MM.1S (cell line): ENCODE data around the gene COL6A3.

Source experiments
- DNase-seq: peaks from one replicate; pipeline ENCODE4 v3.0.0-alpha.2; 2015
- H2AFZ ChIP-seq: fragments of 300-600 bp; sonication (generic); 2 replicates; pipeline ENCODE4 v1.6.0; 2016; ENCODE audit warnings: antibody characterized with exemption, low read length
- H3F3A ChIP-seq: fragments of 300-600 bp; sonication (generic); 2 replicates; pipeline ENCODE4 v1.6.1; 2016; ENCODE audit warnings: mild to moderate bottlenecking, antibody characterized with exemption, low read length, moderate library complexity, mixed read lengths; ENCODE audit not compliant: insufficient read depth
- H3K27ac ChIP-seq: fragments of 300-600 bp; sonication (generic); 2 replicates; pipeline ENCODE4 v1.5.1; 2016; ENCODE audit warnings: mild to moderate bottlenecking, low read length
- H3K27me3 ChIP-seq: fragments of 300-600 bp; sonication (generic); replicated peaks from 2 replicates; pipeline ENCODE4 v1.6.0; 2016; ENCODE audit warnings: low read length; ENCODE audit not compliant: insufficient read depth
- H3K36me3 ChIP-seq: fragments of 300-600 bp; sonication (generic); replicated peaks from 2 replicates; pipeline ENCODE4 v1.6.1; 2016; ENCODE audit warnings: mild to moderate bottlenecking, low read length, mixed read lengths; ENCODE audit not compliant: insufficient read depth
- H3K4me1 ChIP-seq: fragments of 300-600 bp; sonication (generic); 2 replicates; pipeline ENCODE4 v1.6.1; 2016; ENCODE audit warnings: low read length, mixed read lengths
- H3K4me2 ChIP-seq: fragments of 300-600 bp; sonication (generic); 2 replicates; pipeline ENCODE4 v1.6.0; 2016; ENCODE audit warnings: low read depth, low read length
- H3K4me3 ChIP-seq: fragments of 300-600 bp; sonication (generic); 2 replicates; pipeline ENCODE4 v1.5.1; 2016; ENCODE audit warnings: low read length, mixed read lengths
- H3K79me2 ChIP-seq: fragments of 300-600 bp; sonication (generic); 2 replicates; pipeline ENCODE4 v1.6.1; 2016; ENCODE audit warnings: mixed run types, low read length, mixed read lengths
- H3K9ac ChIP-seq: fragments of 300-600 bp; sonication (generic); 2 replicates; pipeline ENCODE4 v1.6.1; 2016; ENCODE audit warnings: low read length, mixed read lengths
- H3K9me2 ChIP-seq: fragments of 300-600 bp; sonication (generic); replicated peaks from 2 replicates; pipeline ENCODE4 v1.6.1; 2016; ENCODE audit warnings: mild to moderate bottlenecking, low read length, mixed read lengths; ENCODE audit not compliant: insufficient read depth
- H3K9me3 ChIP-seq: fragments of 300-600 bp; sonication (generic); replicated peaks from 2 replicates; pipeline ENCODE4 v1.6.1; 2016; ENCODE audit warnings: mild to moderate bottlenecking, low read length, mixed read lengths; ENCODE audit not compliant: insufficient read depth
- H4K20me1 ChIP-seq: fragments of 300-600 bp; sonication (generic); 2 replicates; pipeline ENCODE4 v1.6.1; 2016; ENCODE audit warnings: mild to moderate bottlenecking, low read length, moderate library complexity, mixed read lengths; ENCODE audit not compliant: insufficient read depth
- EZH2 ChIP-seq: fragments of 300-600 bp; sonication (generic); optimal IDR thresholded peaks from 2 replicates; pipeline ENCODE3; 2017; ENCODE audit warnings: low read depth, mild to moderate bottlenecking, antibody characterized with exemption, low read length, mixed read lengths
- EZH2phosphoT487 ChIP-seq: fragments of 300-600 bp; sonication (generic); IDR thresholded peaks from 2 replicates; pipeline ENCODE4 v1.6.1; 2018; ENCODE audit warnings: antibody characterized with exemption, low read length
- TF ChIP-seq, protein P1 (sequence below): fragments of 300-600 bp; sonication (generic); IDR thresholded peaks from 2 replicates; pipeline ENCODE4 v1.5.1; 2016; ENCODE audit warnings: antibody characterized with exemption, low read length, mixed read lengths

Gene COL6A3

GRCh38 chr2:237425320-237425719 is 11.4 kb upstream of the COL6A3 start:
- Histone ChIP-seq H4K20me1 (no peaks in the 10 kb centered on the region), H2AFZ (no peak overlapping the region), H3K36me3 (no peaks in the 10 kb centered on the region), H3K27ac (no peak overlapping the region), H3K9me2 (no peaks in the 10 kb centered on the region), H3K79me2 (no peaks in the 10 kb centered on the region), H3K9ac (no peak overlapping the region), H3K4me3 (no peak overlapping the region), H3F3A (peaks cover 7% of the 10 kb centered on the region; the same call in 1 of the 2 replicates), H3K4me2 (no peak overlapping the region), H3K27me3 (peaks cover 6% of the 10 kb centered on the region; the same call in 1 of the 2 replicates), H3K4me1 (peaks cover 24% of the 10 kb centered on the region), H3K9me3 (no peaks in the 10 kb centered on the region)
- no peak for DNase-seq
- no peak for TF ChIP-seq EZH2phosphoT487
- TF ChIP-seq EZH2 = no peak
- TF ChIP-seq, protein P1, sequence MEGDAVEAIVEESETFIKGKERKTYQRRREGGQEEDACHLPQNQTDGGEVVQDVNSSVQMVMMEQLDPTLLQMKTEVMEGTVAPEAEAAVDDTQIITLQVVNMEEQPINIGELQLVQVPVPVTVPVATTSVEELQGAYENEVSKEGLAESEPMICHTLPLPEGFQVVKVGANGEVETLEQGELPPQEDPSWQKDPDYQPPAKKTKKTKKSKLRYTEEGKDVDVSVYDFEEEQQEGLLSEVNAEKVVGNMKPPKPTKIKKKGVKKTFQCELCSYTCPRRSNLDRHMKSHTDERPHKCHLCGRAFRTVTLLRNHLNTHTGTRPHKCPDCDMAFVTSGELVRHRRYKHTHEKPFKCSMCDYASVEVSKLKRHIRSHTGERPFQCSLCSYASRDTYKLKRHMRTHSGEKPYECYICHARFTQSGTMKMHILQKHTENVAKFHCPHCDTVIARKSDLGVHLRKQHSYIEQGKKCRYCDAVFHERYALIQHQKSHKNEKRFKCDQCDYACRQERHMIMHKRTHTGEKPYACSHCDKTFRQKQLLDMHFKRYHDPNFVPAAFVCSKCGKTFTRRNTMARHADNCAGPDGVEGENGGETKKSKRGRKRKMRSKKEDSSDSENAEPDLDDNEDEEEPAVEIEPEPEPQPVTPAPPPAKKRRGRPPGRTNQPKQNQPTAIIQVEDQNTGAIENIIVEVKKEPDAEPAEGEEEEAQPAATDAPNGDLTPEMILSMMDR = no peak

DNA sequence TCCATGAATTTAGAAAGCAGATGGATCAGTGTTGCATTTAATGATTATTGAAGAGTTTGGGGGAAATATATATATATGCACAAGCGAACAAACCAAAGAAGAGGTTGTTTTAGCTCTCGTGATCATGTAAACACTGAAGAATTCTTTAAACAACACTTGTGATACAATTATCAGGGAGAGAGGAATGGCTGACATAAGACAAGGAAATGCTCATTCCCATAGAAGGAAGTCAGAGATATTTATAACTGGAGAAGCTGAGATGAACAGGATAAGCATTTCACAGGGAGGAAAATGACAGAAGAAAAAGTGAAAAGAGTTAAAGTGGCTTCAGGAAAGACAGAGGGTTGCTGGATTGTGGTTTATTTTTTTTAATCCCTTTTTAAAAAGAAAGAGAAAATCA is 10.6 kb upstream of the COL6A3 start:
- Histone ChIP-seq H4K20me1 (no peaks in the 10 kb centered on the region), H3K4me1 (peaks cover 22% of the 10 kb centered on the region), H3K4me2 (no peak overlapping the region), H3K9me2 (no peaks in the 10 kb centered on the region), H3K36me3 (no peaks in the 10 kb centered on the region), H3K79me2 (no peaks in the 10 kb centered on the region), H3K9me3 (no peaks in the 10 kb centered on the region), H3K4me3 (no peak overlapping the region), H3K27me3 (peaks cover 6% of the 10 kb centered on the region; the same call in 1 of the 2 replicates), H3F3A (peaks cover 7% of the 10 kb centered on the region; the same call in 1 of the 2 replicates), H2AFZ (no peak overlapping the region), H3K27ac (no peak overlapping the region), H3K9ac (no peak overlapping the region)
- DNase-seq = no peak
- TF ChIP-seq EZH2phosphoT487 = no peak
- no peak for TF ChIP-seq EZH2
- TF ChIP-seq, protein P1 = no peak

- Histone ChIP-seq H3K79me2 (no peaks in the 10 kb centered on the region), H3K27ac (no peak overlapping the region), H3F3A (peaks cover 7% of the 10 kb centered on the region; the same call in 1 of the 2 replicates), H3K4me3 (no peak overlapping the region), H3K27me3 (peaks cover 6% of the 10 kb centered on the region; the same call in 1 of the 2 replicates), H3K9me2 (no peaks in the 10 kb centered on the region), H3K9ac (no peak overlapping the region), H2AFZ (no peak overlapping the region), H3K9me3 (no peaks in the 10 kb centered on the region), H3K4me1 (peaks cover 16% of the 10 kb centered on the region), H3K4me2 (no peak overlapping the region), H3K36me3 (no peaks in the 10 kb centered on the region), H4K20me1 (no peaks in the 10 kb centered on the region)
- DNase-seq = no peak
- TF ChIP-seq EZH2phosphoT487 = no peak
- TF ChIP-seq EZH2 = no peak
- TF ChIP-seq, protein P1 = no peak
Measured at GRCh38 chr2:237423891-237424290, 9.9 kb upstream of the COL6A3 start.
